Caco-2 (cell line): Measurements from ENCODE around the gene ARHGEF28. TPM values are rescaled to one million over a fixed set of nuclear protein-coding genes. Genes with fewer than 3 reads are reported as not detected.

Source experiments
- BruUV-seq: library from RNA; stranded (reverse); fragments of 400-500 nt; replicated peaks from 2 replicates; lab custom pipeline; 2021; lab: Mats Ljungman, UMichigan
- CTCF ChIA-PET: fragments of 300-600 bp; sonication (Branson Sonifier 250); formaldehyde crosslinking; loops from one replicate; lab custom pipeline; 2022; ENCODE audit warnings: antibody characterized with exemption; lab: Charles Lee
- POLR2A ChIA-PET: fragments of 300-600 bp; sonication (Branson Sonifier 250); formaldehyde crosslinking; loops from one replicate; lab custom pipeline; 2022; ENCODE audit warnings: antibody characterized with exemption; lab: Charles Lee
- DNase-seq, 2 experiments: peaks; one replicate each; pipeline versions ENCODE4 v3.0.0 to v3.0.0-alpha.2; 2020 to 2022
- H3K27me3 ChIP-seq: replicated peaks from 2 replicates; pipeline ENCODE4 v1.6.0; 2011; ENCODE audit warnings: low read length; ENCODE audit not compliant: control insufficient read depth, insufficient read depth
- H3K36me3 ChIP-seq: 2 replicates; pipeline ENCODE4 v1.5.1; 2011; ENCODE audit warnings: low read length; ENCODE audit not compliant: control insufficient read depth, insufficient read depth
- H3K4me1 ChIP-seq: fragments of 250-450 bp; sonication (Bioruptor Pico); 2 replicates; pipeline ENCODE4 v1.5.1; 2020; ENCODE audit warnings: mild to moderate bottlenecking
- H3K4me3 ChIP-seq: 2 replicates; pipeline ENCODE4 v1.5.1; 2011; ENCODE audit warnings: low read depth, mild to moderate bottlenecking, control low read depth, low read length
- H3K9me3 ChIP-seq: fragments of 250-450 bp; sonication (Bioruptor Pico); 2 replicates; pipeline ENCODE4 v1.5.1; 2020; ENCODE audit warnings: mild to moderate bottlenecking, moderate library complexity
- H3K27ac Mint-ChIP-seq: one replicate; pipeline ENCODE4 v1.8.0; 2022; ENCODE audit warnings: mixed read lengths; ENCODE audit not compliant: unreplicated experiment
- H3K27me3 Mint-ChIP-seq: one replicate; pipeline ENCODE4 v1.8.0; 2022; ENCODE audit warnings: mixed read lengths; ENCODE audit not compliant: insufficient read depth, unreplicated experiment
- H3K36me3 Mint-ChIP-seq: one replicate; pipeline ENCODE4 v1.8.0; 2022; ENCODE audit warnings: mild to moderate bottlenecking, mixed read lengths; ENCODE audit not compliant: insufficient read depth, unreplicated experiment
- H3K4me1 Mint-ChIP-seq: one replicate; pipeline ENCODE4 v1.8.0; 2022; ENCODE audit warnings: low read depth, mixed read lengths; ENCODE audit not compliant: unreplicated experiment
- H3K4me3 Mint-ChIP-seq: one replicate; pipeline ENCODE4 v1.8.0; 2022; ENCODE audit warnings: mild to moderate bottlenecking, moderate library complexity, mixed read lengths; ENCODE audit not compliant: unreplicated experiment
- H3K9me3 Mint-ChIP-seq: one replicate; pipeline ENCODE4 v1.8.0; 2022; ENCODE audit warnings: mixed read lengths; ENCODE audit not compliant: unreplicated experiment
- CTCF ChIP-seq, 2 experiments: fragments of 200-600 bp in 1 of 2; IDR thresholded peaks; 1 replicate in 1 of 2; 2 replicates in 1 of 2; pipeline versions ENCODE4 v1.5.1 to v1.8.0; 2011 to 2022; ENCODE audit warnings: antibody characterized with exemption in 1 of 2, control low read depth in 1 of 2, inconsistent platforms in 1 of 2, low read depth in 1 of 2, low read length in 1 of 2, mild to moderate bottlenecking in 1 of 2, moderate library complexity in 1 of 2; ENCODE audit not compliant: insufficient read depth in 1 of 2, severe bottlenecking in 1 of 2, unreplicated experiment in 1 of 2
- intact Hi-C: fragments of 100-400 bp; cut with micrococcal nuclease; formaldehyde crosslinking; loops from one replicate; pipeline ENCODE4 v1.10.0; 2022; ENCODE audit not compliant: unreplicated experiment
- total RNA-seq: library from RNA; stranded (reverse); gene quantifications from 2 replicates; pipeline ENCODE4 v1.2.3, GENCODE V29; 2022

The ARHGEF28 gene
- total RNA-seq, 1 experiment from 2014 or later, result 4.6 TPM

- no peak for TF ChIP-seq CTCF (IDR thresholded peaks at IDR 0.05; ENCODE audit: insufficient read depth in 1 of 2, low read depth in 1 of 2, low read length in 1 of 2, severe bottlenecking in 1 of 2, unreplicated experiment in 1 of 2)
- Mint-ChIP-seq H3K9me3 (no peaks in the 10 kb centered on the region), H3K27ac (no peak overlapping the region), H3K36me3 (no peaks in the 10 kb centered on the region), H3K27me3 (peaks cover 6% of the 10 kb centered on the region), H3K4me3 (no peak overlapping the region), H3K4me1 (peaks cover 6% of the 10 kb centered on the region)
- Histone ChIP-seq H3K4me3 (no peak overlapping the region), H3K36me3 (no peaks in the 10 kb centered on the region), H3K9me3 (no peaks in the 10 kb centered on the region), H3K4me1 (peaks cover 14% of the 10 kb centered on the region), H3K27me3 (no peaks in the 10 kb centered on the region; the same call in 1 of the 2 replicates)
- no TSS peak for BruUV-seq
- ChIA-PET POLR2A (no interaction called here), CTCF (no interaction called here)
- DNase-seq, result no peak
- intact Hi-C loops, result no loop called here
These were observed 107.2 kb downstream of the ARHGEF28 start for GRCh38 chr5:73733219-73733618.

GRCh38 chr5:73735032-73735734, 109.2 kb downstream of the ARHGEF28 start:
- no TSS peak for BruUV-seq
- Histone ChIP-seq H3K27me3 (no peaks in the 10 kb centered on the region; the same call in 1 of the 2 replicates), H3K4me1 (no peaks in the 10 kb centered on the region), H3K9me3 (no peaks in the 10 kb centered on the region), H3K4me3 (no peak overlapping the region), H3K36me3 (no peaks in the 10 kb centered on the region)
- ChIA-PET POLR2A (no interaction called here), CTCF (no interaction called here)
- no peaks in the 10 kb centered on the region for H3K9me3 Mint-ChIP-seq
- H3K4me3 Mint-ChIP-seq, result no peak overlapping the region
- peaks cover 6% of the 10 kb centered on the region for H3K27me3 Mint-ChIP-seq
- no peaks in the 10 kb centered on the region for H3K4me1 Mint-ChIP-seq
- TF ChIP-seq CTCF (IDR thresholded peaks at IDR 0.05; ENCODE audit: insufficient read depth in 1 of 2, low read depth in 1 of 2, low read length in 1 of 2, severe bottlenecking in 1 of 2, unreplicated experiment in 1 of 2), result no peak
- H3K36me3 Mint-ChIP-seq, result no peaks in the 10 kb centered on the region
- no peak for DNase-seq
- H3K27ac Mint-ChIP-seq, result no peak overlapping the region
- intact Hi-C loops, result no loop called here

- no peak for TF ChIP-seq CTCF (IDR thresholded peaks at IDR 0.05; ENCODE audit: insufficient read depth in 1 of 2, low read depth in 1 of 2, low read length in 1 of 2, severe bottlenecking in 1 of 2, unreplicated experiment in 1 of 2)
- Mint-ChIP-seq H3K9me3 (no peaks in the 10 kb centered on the region), H3K27ac (no peak overlapping the region), H3K4me1 (no peaks in the 10 kb centered on the region), H3K27me3 (peaks cover 13% of the 10 kb centered on the region), H3K36me3 (no peaks in the 10 kb centered on the region), H3K4me3 (no peak overlapping the region)
- Histone ChIP-seq H3K9me3 (no peaks in the 10 kb centered on the region), H3K27me3 (no peaks in the 10 kb centered on the region), H3K4me3 (no peak overlapping the region), H3K36me3 (no peaks in the 10 kb centered on the region), H3K4me1 (no peaks in the 10 kb centered on the region)
- intact Hi-C loops, result no loop called here
- ChIA-PET POLR2A (interaction anchor here (0.6 kb wide), 1 partner anchor 21 kb away, joined by 4 read pairs; no protein-coding TSS in a partner anchor), CTCF (no interaction called here)
- no TSS peak for BruUV-seq
- no peak for DNase-seq
These were observed 113.7 kb downstream of the ARHGEF28 start for GRCh38 chr5:73739650-73740049.
